Measurements from ENCODE around the gene APPBP2.

DNA sequence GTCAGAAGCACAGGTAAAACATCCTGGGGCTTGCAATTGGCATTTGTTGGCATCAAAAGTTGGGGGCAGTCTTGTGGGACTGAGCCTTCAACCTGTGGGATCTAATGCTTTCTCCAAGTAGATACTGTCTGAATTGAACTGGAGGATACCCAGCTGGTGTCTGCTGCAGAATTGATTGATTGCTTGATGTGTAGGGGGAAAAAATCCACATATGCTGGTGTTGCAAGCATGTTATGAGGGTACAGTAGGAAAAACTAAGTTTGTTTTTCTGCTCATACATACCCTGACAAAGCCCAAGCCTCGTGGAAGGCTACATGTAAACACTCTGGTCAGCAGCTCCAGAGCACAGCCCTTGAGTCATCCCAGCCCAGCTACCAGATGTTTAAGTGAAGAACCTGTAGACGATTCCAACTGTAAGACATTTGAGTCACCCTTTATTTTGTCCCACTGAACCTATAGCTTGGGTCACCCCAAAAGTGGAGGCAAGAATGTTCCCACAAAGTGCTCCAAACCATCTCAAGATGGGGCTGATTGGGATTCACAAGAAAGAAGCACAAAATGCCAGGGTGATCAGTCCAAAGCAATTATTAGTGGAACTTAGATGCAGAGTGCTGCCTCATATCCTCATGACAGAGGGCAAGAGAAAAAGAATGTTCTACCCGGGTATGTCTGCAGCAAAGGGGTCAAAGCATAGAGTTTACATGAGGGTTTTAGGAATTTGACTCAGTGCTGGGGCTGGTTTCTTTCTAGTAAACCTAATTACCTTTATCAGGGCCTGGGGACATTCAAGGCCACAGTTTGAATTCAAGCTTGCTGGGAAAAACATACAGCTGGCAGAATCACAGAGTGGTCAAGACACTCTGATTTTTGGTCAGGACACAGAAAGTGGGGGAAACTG is 9.6 kb upstream of the APPBP2 start:
- TF ChIP-seq POLR2A (IDR thresholded peaks at IDR 0.05) (no peak), POLR2AphosphoS5 (IDR thresholded peaks at IDR 0.05) (no peak)
- TF ChIP-seq, protein P1, sequence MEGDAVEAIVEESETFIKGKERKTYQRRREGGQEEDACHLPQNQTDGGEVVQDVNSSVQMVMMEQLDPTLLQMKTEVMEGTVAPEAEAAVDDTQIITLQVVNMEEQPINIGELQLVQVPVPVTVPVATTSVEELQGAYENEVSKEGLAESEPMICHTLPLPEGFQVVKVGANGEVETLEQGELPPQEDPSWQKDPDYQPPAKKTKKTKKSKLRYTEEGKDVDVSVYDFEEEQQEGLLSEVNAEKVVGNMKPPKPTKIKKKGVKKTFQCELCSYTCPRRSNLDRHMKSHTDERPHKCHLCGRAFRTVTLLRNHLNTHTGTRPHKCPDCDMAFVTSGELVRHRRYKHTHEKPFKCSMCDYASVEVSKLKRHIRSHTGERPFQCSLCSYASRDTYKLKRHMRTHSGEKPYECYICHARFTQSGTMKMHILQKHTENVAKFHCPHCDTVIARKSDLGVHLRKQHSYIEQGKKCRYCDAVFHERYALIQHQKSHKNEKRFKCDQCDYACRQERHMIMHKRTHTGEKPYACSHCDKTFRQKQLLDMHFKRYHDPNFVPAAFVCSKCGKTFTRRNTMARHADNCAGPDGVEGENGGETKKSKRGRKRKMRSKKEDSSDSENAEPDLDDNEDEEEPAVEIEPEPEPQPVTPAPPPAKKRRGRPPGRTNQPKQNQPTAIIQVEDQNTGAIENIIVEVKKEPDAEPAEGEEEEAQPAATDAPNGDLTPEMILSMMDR (IDR thresholded peaks at IDR 0.05): no peak

Measured in breast epithelium (tissue), 3 donors.